GM18499 (cell line): ENCODE measurements around the gene CNNM1.

Experiments
- ATAC-seq: cut with Tn5 transposase; IDR thresholded peaks from one replicate; pipeline ENCODE4 v1.9.1; 2021; ENCODE audit warnings: moderate number of reproducible peaks; ENCODE audit not compliant: insufficient read depth, unreplicated experiment

The CNNM1 gene

GRCh38 chr10:99331207-99331803, 2.1 kb downstream of the CNNM1 start:
- no peak for ATAC-seq

- no peak for ATAC-seq
Measured at GRCh38 chr10:99337311-99337811, 8.2 kb downstream of the CNNM1 start.

DNA sequence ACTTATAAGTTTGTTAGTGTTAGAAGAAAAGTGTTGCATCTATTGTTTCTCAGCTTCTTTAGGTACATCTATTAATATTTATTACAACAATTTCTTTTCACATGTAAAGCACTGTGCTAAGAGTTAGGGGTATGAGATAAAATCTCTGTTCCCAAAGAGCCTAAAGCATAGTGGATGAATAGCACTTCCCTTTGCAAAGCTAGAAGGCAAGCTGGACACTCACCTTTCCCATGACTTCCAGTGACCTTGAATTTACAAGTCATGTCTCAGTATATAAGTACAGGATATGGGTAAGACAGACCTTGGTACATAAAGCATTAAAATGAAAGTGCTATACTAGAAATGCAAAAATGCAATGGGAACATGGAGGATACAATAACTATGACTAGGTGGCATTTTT, 8.7 kb downstream of the CNNM1 start:
- ATAC-seq, result no peak

- no peak for ATAC-seq
Measured at GRCh38 chr10:99339077-99339476, 9.9 kb downstream of the CNNM1 start.

- no peak for ATAC-seq
Measured at GRCh38 chr10:99339563-99340047, 10.4 kb downstream of the CNNM1 start.

GRCh38 chr10:99340650-99341049, 11.5 kb downstream of the CNNM1 start:
- ATAC-seq, result no peak

GRCh38 chr10:99341248-99341647, 12.1 kb downstream of the CNNM1 start:
- ATAC-seq, result no peak

- no peak for ATAC-seq
Measured at GRCh38 chr10:99341860-99342490, 12.8 kb downstream of the CNNM1 start.

DNA sequence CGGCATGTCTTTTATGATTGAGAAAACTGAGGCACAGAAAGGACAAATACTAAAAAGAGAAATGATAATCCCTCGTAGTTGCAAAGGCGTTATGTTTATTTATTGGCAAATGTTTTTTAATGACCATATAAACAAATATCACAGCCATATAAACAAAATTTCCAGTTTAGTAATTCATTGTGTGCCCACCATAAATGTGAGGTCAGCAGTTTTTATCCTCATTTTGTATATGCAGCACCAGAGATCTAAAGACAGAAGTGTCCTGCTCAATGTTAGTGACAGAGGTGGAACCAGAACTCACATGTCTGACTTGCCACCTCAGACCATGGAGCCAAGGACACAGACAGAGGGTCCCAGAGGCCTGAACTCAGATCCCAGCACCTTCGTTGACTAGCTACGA, 14.1 kb downstream of the CNNM1 start:
- no peak for ATAC-seq

DNA sequence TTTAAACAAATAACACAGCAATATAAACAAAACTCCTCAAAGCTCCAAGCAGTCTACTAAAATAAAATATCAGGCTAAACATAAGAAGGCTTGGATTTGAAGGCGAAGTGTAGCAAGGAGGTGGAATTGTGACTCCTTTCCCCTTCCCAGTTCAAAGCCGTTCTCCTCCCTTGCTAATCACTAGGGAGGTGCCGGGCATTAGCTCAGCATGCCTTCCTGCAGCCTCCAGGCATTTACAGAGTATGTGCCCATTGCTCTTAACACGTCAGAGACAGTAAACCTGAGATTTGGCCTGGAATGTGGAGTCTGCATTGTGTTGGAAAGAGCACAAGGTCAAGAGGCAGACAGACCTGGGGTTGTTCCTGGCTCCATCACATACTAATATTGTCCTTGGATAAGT, 15.6 kb downstream of the CNNM1 start:
- no peak for ATAC-seq

- no peak for ATAC-seq
Measured at GRCh38 chr10:99345350-99345749, 16.2 kb downstream of the CNNM1 start.

DNA sequence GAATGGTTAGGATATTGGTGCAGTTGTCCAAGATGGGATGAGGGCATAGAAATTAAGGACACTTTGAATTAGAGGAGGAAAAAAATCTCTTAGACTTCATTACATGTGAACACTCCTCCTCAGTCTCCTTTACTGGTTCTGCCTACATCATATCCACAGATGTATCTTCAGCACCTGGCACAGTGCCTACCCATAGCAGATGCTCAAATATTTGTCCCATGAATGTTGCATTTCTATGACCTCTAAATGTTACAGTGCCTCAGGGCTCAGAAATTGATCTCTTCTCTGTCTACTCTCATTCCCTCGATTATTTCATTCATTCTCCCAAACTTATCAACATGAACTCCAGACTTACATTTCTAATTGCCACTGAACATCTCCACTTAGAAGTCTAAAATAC, 17.1 kb downstream of the CNNM1 start:
- no peak for ATAC-seq

- no peak for ATAC-seq
Measured at GRCh38 chr10:99347672-99348071, 18.5 kb downstream of the CNNM1 start.

DNA sequence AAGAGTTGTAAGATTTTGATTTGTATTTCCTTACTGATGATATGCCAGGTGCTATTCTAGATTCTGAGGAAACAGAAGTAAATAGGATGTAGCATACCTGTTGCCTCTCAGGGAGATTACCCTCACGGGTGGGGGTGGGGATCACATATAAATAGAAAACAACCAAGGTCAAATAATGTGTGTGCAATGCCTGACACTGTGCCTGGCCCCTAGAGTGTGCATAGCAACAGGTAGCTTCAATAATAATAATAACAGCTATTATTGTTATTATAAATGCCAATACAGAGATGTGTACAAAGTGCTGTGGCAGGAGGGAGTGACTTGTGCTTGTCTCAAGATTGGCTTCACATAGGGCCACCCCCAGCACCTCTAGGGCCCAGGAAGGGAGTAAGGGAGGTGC, 24.0 kb downstream of the CNNM1 start:
- ATAC-seq, result no peak

GRCh38 chr10:99357691-99358090, 28.5 kb downstream of the CNNM1 start:
- ATAC-seq, result no peak

DNA sequence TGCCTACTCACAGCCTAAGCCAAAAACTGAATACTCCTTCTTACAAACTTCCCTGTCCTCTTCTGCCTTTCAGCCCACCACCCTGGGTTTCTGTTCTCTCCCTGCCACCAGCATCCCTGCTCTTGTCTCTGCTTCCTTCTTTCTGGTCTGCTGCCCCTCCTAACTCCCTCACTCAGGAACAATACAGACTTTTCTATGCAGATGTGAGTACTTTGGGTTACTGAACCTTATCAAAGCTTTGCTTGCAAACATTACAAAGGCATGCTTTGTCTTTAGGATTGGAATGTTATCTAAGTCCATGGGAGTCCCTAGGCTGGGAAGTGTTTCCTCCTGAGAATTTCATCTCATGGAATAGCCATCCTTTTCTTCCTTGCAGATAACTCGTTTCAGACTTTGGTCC, 28.9 kb downstream of the CNNM1 start:
- ATAC-seq, result no peak

DNA sequence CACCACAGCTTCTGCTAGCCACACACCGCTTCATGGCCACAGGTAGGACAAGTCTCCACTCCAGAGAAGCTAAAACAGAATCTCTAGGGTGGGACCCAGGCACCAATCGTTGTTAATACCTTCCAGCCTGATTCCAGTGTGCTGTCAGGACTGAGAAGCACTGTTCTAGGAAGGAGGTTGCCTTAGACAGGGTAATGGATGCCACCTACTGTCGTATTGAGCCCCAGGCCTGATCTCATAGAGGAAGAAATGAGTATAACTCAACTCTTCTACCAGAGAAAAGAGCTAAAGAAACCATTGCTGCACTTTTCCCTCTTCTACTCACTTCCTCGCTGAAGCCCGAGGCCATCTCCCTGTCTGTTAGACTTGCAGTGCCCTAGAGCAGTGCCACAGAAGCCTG, 31.8 kb downstream of the CNNM1 start:
- no peak for ATAC-seq

GRCh38 chr10:99364125-99364524, 35.0 kb downstream of the CNNM1 start:
- ATAC-seq, result no peak

DNA sequence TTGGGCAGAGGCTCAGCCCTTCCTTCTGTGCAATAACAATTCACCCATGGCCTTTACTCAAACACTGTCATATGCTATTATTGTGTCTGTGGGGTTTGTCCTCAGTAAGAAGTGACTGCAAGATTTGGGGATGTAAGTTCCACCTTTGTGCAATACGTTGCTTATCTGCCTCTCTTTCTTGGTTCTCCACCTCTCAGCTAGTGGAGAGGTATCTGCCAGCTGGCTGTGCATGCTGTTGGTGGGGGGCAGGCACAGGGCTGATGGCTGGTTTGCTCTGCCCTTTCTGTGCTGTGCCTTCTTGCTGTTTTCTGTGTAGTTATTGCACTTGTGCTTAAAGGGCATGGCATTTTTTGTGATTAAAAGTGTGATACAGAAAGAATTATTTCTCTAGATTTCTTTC, 36.2 kb downstream of the CNNM1 start:
- ATAC-seq, result no peak

- ATAC-seq, result no peak
Measured at GRCh38 chr10:99365736-99366135, 36.6 kb downstream of the CNNM1 start.

DNA sequence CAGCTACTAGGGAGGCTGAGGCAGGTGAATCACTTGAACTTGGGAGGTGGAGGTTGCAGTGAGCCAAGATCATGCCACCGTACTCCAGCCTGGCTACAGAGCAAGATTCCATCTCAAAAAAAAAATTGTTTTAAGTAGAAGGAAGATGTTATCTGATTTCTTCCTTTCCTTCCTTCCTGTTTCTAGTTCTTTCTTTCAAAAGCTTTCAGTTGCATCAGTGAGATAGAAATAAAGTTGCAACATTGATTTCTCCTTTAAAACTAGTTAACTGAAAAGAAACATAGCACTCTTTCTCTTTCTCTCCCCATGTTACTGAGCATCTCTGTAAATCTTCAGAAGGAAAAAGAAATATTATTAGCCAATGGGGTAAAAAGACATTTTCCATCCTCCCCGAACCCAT, 37.5 kb downstream of the CNNM1 start:
- ATAC-seq, result no peak

DNA sequence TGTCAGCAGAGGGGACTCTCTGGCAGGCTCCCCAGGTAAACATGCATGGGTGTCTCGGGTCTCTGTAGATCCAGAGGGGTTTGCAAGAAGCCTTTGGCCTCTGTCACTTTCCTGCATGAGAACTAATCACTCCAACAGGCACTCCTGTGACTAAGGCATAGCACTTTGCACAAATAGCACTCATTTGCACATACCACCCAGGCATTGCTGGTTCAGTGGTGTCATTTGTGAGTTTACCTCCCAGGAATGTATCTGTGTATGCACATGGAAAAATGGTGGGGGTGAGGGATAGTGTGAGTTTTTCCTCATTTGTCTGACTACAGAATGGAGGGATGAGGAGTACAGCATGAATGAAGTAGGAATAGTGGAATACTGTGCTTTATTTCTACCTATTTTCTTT, 39.5 kb downstream of the CNNM1 start:
- no peak for ATAC-seq
